Cardiac septum (tissue), 1 donor: ENCODE measurements around the gene GRK3. TPM values are rescaled to one million over a fixed set of nuclear protein-coding genes. Genes with fewer than 3 reads are reported as not detected.

Source experiments
- DNase-seq: peaks from one replicate; pipeline ENCODE4 v3.0.0-alpha.2; 2020; ENCODE audit warnings: low spot score
- intact Hi-C: fragments of 100-400 bp; cut with DNase I; formaldehyde crosslinking; loops from one replicate; pipeline ENCODE4 v1.14.0; 2022
- total RNA-seq: library from RNA; stranded (reverse); fragmentation: NEBNext Ultra II Directional; extraction: Animal tissue kit (Norgen Biotek cat#: 25700); gene quantifications from one replicate; pipeline ENCODE4 v1.2.1, GENCODE V29; 2021
- donor health status: DM: no; HTN: no; CAD: no.

Gene GRK3
- total RNA-seq, 1 donor from 2014 or later, result 4.8 TPM

GRCh38 chr22:25709758-25710157 lies 145.3 kb downstream of the GRK3 start:
- intact Hi-C loops, result loop anchor here (5.0 kb wide), 1 partner anchor 63 kb away; no protein-coding TSS in a partner anchor
- no peak for DNase-seq

DNA sequence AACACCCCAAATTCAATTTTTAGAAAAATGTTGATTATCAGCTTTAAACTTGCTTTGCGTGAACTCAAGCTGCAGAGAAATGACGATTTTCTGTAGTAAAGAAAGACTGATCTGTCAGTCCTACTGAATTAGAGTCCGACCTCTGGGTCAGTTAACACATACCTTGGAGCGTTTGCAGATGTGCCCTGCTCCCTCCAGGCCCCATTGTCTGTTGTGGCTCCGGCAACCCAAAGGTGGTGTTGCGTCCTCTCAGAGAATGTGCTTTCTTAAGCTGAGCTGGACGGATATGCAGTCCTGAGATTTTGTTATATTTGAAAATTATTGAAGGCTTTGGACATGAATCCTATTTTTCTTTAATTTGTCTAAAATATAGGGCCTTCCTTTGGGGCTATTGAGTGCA lies 146.0 kb downstream of the GRK3 start:
- intact Hi-C loops, result no loop called here
- DNase-seq, result no peak

DNA sequence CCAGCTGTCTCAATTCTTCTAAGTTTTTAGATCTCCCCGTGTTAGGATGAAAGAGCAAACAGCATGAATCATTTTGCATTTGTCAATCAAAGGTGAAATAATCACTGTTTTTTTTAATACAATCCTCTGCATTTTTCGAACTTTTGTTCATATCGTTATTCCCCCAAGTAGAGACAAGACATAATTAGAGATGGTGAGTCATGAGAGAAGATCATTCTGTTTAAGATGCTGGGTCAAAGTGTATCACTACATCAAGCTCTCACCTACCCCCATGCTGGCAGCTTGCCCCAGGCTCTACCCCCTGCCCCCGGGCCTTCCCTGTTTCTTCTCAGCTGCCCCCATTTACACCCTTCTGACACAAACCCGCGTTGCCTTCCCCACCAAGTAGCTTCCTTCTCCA lies 147.0 kb downstream of the GRK3 start:
- DNase-seq, result no peak
- intact Hi-C loops, result no loop called here

GRCh38 chr22:25712661-25713400 lies 148.4 kb downstream of the GRK3 start:
- DNase-seq, result no peak
- intact Hi-C loops, result no loop called here

GRCh38 chr22:25714070-25714469 lies 149.6 kb downstream of the GRK3 start:
- DNase-seq, result no peak
- intact Hi-C loops, result no loop called here

DNA sequence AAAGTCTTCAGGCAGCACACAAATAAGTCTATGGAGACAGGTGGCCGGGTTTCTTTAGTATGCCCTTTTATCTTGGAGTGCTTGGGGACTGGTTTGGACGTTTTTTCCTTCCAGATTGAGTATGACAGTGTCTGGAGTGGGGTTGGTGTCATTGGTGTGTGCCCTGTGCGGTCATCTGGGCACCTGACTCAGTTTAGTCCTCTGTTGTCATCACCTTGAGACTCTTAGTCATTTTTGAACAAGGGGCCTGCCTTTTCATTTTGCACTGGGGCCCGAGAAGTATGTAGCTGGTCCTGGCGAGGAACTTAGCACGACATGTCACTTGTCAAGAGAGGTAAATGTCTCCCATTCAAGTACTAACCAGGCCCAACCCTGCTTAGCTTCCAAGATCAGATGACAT lies 150.3 kb downstream of the GRK3 start:
- intact Hi-C loops, result no loop called here
- DNase-seq, result no peak

GRCh38 chr22:25716637-25717036 lies 152.2 kb downstream of the GRK3 start:
- intact Hi-C loops, result no loop called here
- DNase-seq, result no peak

- DNase-seq, result no peak
- intact Hi-C loops, result no loop called here
Measured at GRCh38 chr22:25718135-25718840, 153.8 kb downstream of the GRK3 start.

DNA sequence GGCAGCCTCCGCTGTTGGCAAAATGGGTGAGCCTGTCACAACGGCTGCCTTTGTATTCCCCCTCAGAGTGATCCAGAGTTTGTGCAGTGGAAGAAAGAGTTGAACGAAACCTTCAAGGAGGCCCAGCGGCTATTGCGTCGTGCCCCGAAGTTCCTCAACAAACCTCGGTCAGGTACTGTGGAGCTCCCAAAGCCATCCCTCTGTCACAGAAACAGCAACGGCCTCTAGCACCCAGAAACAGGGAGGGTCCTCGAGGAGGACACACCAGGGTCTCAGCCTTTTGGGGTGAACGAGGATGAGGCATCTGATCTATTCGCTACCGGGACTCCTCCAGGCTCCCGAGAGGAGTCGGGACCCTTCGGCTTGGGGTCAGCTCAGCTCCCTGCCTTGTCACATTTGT lies 157.7 kb downstream of the GRK3 start:
- DNase-seq, result no peak
- intact Hi-C loops, result no loop called here

DNA sequence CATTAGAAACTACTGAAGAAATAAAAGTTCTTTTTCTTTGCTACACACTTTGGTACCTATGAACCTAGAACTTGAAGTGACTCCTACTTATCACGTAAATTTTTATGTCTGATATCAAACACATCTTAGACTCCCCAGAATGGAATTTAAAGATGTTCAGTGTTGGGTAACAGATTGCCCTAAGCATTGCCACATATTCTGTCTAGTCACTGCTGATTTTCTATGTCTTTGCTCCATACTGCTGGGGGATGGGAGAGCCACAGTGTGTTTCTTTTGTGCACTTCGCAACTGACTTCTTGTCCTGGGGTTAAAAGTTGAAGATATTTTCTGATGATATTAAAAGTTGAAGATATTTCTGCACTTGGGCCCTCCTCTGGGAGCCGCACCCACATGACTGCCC lies 158.2 kb downstream of the GRK3 start:
- no peak for DNase-seq
- intact Hi-C loops, result no loop called here

GRCh38 chr22:25726241-25726640 lies 161.8 kb downstream of the GRK3 start:
- DNase-seq, result no peak
- intact Hi-C loops, result no loop called here

- intact Hi-C loops, result no loop called here
- DNase-seq, result no peak
Measured at GRCh38 chr22:25728071-25728470, 163.6 kb downstream of the GRK3 start.

- intact Hi-C loops, result no loop called here
- DNase-seq, result no peak
Measured at GRCh38 chr22:25729016-25729995, 164.8 kb downstream of the GRK3 start.

DNA sequence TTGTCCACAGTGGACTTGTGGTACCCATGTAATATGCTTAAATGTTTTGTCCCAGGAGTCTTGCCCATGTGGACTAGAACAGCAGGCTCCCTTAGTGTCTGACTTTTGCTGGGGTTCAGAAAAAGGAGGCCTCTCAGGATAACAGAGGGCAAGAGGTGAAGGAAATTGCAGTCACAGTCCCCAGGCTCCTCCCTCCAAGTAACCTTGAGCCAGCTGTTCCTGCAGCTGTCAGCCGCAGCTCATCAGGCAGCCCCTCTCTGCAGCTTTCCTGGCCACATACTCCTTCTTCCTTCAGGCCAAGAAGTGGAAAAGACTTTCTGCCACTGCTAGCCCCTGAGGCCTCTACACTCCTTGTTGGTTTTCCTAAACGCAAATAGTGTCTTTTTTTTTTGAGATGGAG lies 171.2 kb downstream of the GRK3 start:
- intact Hi-C loops, result no loop called here
- peak; percentile 20 for DNase-seq

- intact Hi-C loops, result no loop called here
- no peak for DNase-seq
Measured at GRCh38 chr22:25736378-25737011, 172.0 kb downstream of the GRK3 start.

- DNase-seq, result peak; percentile 31
- intact Hi-C loops, result no loop called here
Measured at GRCh38 chr22:25739659-25740344, 175.3 kb downstream of the GRK3 start.

DNA sequence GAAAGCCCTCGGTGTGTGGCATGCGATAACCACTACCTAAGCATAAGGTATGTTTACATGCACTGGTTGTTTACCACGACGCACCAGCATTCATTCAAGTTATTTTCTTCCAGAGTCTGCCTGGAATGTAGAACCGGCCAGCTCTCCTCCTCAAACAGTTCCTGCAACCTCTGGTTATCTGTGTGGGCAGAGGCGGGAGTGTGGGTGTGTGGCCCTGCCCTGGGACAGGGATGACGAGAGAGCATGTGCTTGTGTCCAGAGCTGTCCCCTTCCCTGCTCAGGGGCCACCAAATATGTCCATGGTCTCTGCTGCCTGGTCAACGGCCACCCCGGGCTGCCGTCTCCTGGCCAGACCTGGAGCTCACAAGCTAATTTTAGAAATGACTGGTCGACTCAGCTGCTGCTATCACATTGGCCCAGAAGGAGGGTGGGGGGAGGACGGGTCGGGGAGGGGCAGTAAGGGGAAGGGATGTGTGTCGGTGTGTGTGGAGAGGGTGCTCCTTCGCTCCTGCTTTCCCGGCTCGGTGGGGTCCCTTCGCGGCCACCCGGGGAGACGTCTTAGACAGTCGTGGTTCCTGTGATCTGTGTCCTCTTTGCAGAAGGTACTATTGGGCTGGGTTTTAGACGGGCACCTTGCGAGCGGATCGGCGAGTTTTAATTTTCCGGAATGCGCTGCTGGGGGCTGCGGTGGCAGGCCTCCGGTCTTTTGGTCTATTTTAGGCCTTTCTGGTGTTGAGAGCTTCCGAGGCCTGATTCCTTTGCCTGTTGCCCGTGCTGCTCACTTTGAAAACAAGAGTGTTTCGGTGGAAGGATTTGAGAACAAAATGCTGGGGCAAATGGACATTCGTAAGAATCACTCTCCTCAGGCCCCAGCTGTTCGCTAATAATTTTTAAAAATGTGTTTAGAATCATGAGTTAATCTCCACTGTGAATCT lies 177.5 kb downstream of the GRK3 start, which contains the start of gene MYO18B:
MYO18B (plus strand) TSS at position 497 of the 935 bp plus-strand sequence. CDS start 18,905 bp downstream, outside the sequence.
- intact Hi-C loops, result no loop called here
- DNase-seq, result peak; percentile 90
